Colon (tissue), 2 donors: Measurements from ENCODE around the gene RBM20.
"Not testable (repeated sequence)": the region's sequence is repeated elsewhere in the genome, so short reads cannot be mapped to it uniquely, and the experiment has no call there.

Experiments
- FAIRE-seq: peaks from 2 replicates; lab custom pipeline; 2012; peaks lifted over from hg19 to GRCh38; lab: Jason Lieb, UNC
- donor health status: control.
- donor health status: control.

Gene RBM20

DNA sequence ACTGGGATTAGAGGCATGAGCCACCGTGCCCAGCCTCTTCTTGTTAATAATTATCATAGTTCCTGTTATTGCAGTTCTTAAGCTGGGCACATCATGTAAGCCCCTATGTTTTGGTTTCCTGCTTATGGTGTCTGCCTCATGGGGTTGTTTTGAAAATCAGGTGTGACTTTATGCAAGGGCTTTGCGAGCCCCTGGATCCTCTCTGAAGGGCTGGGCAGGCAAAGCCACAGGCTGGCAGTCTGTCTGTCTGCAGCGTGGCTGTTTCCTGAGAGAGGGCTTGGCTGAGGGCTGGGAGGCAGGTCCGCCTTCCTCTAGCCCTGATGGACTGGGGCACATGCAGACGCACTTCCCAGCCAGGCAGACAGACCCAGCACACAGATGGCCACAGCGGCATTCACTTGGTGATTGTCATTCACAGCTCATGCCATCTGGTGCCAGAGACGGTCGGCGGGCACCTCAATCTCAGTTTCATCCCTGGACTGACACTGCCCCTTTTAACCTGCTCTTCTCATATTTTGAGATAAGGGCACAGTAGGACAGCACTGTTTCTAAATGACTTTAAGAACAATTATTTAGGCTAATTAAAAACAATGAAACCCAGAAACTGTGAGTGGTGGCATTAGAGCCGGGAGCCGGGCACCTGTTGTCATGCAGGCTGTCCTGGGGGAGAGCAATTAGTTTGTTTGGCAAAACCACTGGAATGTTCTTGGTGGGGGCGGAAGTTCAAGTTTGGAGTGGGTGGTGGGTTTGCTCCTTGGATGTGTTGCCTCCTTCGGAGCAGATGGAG, 35.5 kb downstream of the RBM20 start:
- no peak for FAIRE-seq

DNA sequence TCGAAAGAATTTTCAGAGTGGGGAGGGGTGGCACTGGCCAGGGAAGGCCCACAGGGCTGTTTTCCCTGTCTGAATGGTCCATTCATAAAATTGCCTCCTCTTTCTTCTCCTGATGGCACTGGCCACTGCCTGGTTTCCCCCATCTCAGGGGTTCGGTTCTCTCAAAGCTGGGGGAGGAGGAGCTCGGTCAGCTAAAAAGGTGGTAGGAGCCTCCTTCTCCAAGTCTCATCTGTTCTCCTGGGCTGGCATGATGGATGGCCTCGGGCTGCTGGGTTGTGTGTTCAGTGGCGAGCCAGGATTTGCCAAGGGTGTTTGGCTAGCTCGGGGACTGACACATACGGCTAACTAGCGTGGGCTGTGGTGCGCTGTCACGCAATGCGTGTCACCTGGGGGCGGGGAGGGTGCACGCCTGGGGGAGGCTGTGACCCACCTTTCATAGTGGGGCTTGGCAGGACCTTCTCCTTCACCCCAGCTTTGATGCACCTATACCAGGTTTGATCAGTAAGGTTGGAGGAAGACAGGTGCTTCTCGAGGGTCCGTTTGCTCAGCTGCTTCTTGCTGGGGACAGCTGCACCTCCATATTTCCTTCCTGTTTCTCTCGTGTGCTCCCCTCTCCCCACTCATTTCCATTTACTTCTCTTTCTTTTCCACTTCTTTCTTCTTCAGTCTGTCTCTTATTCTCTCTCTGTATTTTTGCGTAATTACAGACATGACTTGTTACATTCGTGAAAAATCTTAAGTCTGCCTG, 36.3 kb downstream of the RBM20 start:
- no peak for FAIRE-seq

GRCh38 chr10:110681023-110681681, 37.0 kb downstream of the RBM20 start:
- no peak for FAIRE-seq

GRCh38 chr10:110682348-110682747, 38.2 kb downstream of the RBM20 start:
- FAIRE-seq: no peak

GRCh38 chr10:110684800-110685446, 40.8 kb downstream of the RBM20 start:
- no peak for FAIRE-seq

- FAIRE-seq: no peak
Observed at GRCh38 chr10:110686047-110686446, 41.9 kb downstream of the RBM20 start.

GRCh38 chr10:110686949-110687348, 42.8 kb downstream of the RBM20 start:
- FAIRE-seq: no peak

GRCh38 chr10:110687400-110687799, 43.3 kb downstream of the RBM20 start:
- FAIRE-seq: no peak

GRCh38 chr10:110691139-110691538, 47.0 kb downstream of the RBM20 start:
- no peak for FAIRE-seq

- FAIRE-seq: no peak
Observed at GRCh38 chr10:110694263-110694662, 50.1 kb downstream of the RBM20 start.

DNA sequence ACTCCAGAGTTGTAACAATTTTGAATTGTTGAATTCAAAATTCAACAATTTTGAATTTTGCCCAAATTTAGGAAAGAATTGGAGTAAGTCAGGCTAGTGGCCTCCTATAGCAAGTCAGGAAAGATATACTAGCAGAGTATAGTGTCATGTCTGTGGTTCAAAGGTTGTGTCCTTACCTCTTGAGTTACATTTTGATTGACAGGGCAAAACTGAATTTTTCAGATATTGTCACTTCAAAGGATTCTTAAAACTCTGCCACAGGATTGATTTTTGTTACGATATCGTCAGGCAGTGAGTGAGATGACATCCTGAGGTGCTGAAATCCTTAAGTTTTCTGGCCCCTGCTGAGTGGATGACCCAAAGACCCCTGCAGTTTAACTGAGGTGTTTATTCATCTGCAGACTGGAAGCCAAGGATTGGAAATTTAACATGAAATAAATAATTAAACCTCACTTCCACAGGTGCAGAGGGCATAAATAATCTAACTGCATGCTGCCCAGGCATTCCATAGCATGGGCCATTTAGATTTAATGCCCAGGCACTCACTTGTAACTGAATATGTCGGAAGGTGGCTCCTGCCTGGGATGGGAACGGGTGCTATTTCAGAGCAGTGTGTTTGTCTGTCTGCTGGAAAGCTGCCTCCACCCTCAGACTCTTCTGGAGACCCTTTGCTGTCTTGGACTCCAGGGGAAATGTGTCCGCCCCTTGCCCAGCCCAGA, 50.8 kb downstream of the RBM20 start:
- no peak for FAIRE-seq

DNA sequence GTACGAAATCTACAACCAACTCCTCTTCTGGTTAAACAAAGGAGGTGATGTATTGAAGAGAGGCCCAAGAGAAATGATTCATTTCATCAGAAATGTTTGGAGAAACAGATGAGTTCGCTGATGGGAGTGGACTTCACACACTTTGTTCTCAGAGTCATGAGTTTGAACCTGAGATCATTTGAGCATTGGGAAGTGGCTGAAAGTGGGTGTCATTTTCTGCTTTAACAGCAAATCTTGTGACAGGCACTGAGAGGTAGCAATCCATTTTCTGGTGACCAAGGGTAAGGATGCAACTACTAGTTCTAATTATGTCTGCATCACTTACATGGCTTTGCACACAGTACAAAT, 51.4 kb downstream of the RBM20 start:
- FAIRE-seq: no peak

- FAIRE-seq: no peak
Observed at GRCh38 chr10:110696436-110696835, 52.3 kb downstream of the RBM20 start.

GRCh38 chr10:110698340-110698739, 54.2 kb downstream of the RBM20 start:
- FAIRE-seq: no peak

- no peak for FAIRE-seq
Observed at GRCh38 chr10:110698782-110699201, 54.7 kb downstream of the RBM20 start.

- FAIRE-seq: no peak
Observed at GRCh38 chr10:110699859-110700468, 55.8 kb downstream of the RBM20 start.

DNA sequence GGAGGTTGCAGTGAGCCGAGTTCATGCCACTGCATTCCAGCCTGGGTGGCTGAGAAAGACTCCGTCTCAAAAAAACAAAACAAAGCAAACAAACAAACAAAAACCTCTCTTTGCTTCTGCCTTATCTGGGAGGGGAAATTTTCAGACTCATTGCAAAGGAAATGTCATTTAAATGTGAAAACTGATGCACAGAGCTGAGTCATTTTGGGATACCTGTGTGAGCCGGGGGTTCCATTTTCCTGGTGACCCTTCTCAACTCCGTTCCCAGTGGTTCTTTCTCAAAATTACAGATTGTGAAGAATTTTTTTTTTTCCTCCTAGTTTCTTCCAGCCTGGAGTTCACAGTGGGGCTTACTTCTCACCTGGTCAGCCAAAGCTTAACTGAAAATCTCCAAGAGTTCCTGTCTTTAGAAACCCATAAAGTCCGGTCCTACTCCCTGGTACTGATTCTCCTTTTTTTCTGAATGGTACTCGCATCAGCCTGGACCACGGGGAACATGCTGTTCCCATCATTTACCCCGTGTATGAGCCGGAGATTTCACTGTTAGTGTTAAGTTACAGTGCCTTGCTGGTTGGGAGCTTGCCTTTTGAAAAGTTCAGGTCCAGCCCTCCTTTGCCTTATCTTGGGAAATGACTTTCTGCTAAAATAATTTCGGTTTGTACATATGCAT, 56.9 kb downstream of the RBM20 start:
- no peak for FAIRE-seq

- FAIRE-seq: no peak
Observed at GRCh38 chr10:110701617-110701971, 57.5 kb downstream of the RBM20 start.

- no peak for FAIRE-seq
Observed at GRCh38 chr10:110704070-110704469, 59.9 kb downstream of the RBM20 start.

- FAIRE-seq: no peak
Observed at GRCh38 chr10:110704906-110705476, 60.9 kb downstream of the RBM20 start.

- FAIRE-seq: not testable (repeated sequence)
Observed at GRCh38 chr10:110705596-110705995, 61.5 kb downstream of the RBM20 start.
